A549 (cell line): ENCODE results near the gene ITPKB. TPM values are rescaled to one million over a fixed set of nuclear protein-coding genes. Genes with fewer than 3 reads are reported as not detected.
"Not testable (repeated sequence)": the region's sequence is repeated elsewhere in the genome, so short reads cannot be mapped to it uniquely, and the experiment has no call there.

Experiments
- ATAC-seq, 2 experiments: fragments of 200-7000 bp in 1 of 2; fragments of >200 bp in 1 of 2; cut with Nextera tagmentation in 1 of 2; cut with Tn5 transposase in 1 of 2; 3 replicates each; pipeline versions ENCODE4 v1.8.0 to v1.9.1; 2018 to 2020; ENCODE audit warnings: mild to moderate bottlenecking in 1 of 2, moderate library complexity in 1 of 2
- CTCF ChIA-PET: fragments of 300-600 bp; sonication (Branson Sonifier 250); formaldehyde crosslinking; extraction: SDS; loops from one replicate; lab custom pipeline; 2021; ENCODE audit warnings: antibody characterized with exemption, inconsistent platforms; lab: Yijun Ruan, JAX
- POLR2A ChIA-PET: fragments of 350-600 bp; formaldehyde crosslinking; extraction: SDS; loops from one replicate; lab custom pipeline; 2021; ENCODE audit warnings: antibody characterized with exemption, inconsistent platforms; lab: Yijun Ruan, JAX
- DNase-seq, 2 experiments: peaks; one replicate each; pipeline versions ENCODE4 v3.0.0 to v3.0.0-alpha.2; 2011 to 2016; ENCODE audit warnings: low read depth in 1 of 2, low spot score in 1 of 2
- FAIRE-seq: peaks from 2 replicates; lab custom pipeline; 2011; peaks lifted over from hg19 to GRCh38; lab: Jason Lieb, UNC
- H3K27ac ChIP-seq, 2 experiments: fragments of >200 bp; sonication (Bioruptor Twin); formaldehyde crosslinking; 3 replicates each; pipeline ENCODE4 v1.5.1; 2016 to 2017
- H3K4me1 ChIP-seq: fragments of >200 bp; sonication (Bioruptor Twin); formaldehyde crosslinking; 3 replicates; pipeline ENCODE4 v1.6.1; 2016
- H3K4me2 ChIP-seq: fragments of >200 bp; sonication (Bioruptor Twin); formaldehyde crosslinking; 3 replicates; pipeline ENCODE4 v1.6.1; 2016
- H3K4me3 ChIP-seq: fragments of >200 bp; sonication (Bioruptor Twin); formaldehyde crosslinking; 3 replicates; pipeline ENCODE4 v1.5.1; 2016
- H3K9me3 ChIP-seq: fragments of >200 bp; sonication (Bioruptor Twin); formaldehyde crosslinking; 3 replicates; pipeline ENCODE4 v1.6.1; 2016
- BCL3 ChIP-seq: fragments of >200 bp; sonication (Bioruptor Twin); formaldehyde crosslinking; IDR thresholded peaks from 3 replicates; pipeline ENCODE4 v1.6.1; 2016
- BHLHE40 ChIP-seq: IDR thresholded peaks from 2 replicates; pipeline ENCODE4 v1.6.1; 2012; ENCODE audit warnings: low read depth, low read length, inconsistent platforms
- CBX2 ChIP-seq: fragments of 200-600 bp; sonication (generic); IDR thresholded peaks from 2 replicates; pipeline ENCODE4 v1.6.1; 2016; ENCODE audit warnings: low read depth, mild to moderate bottlenecking, borderline replicate concordance
- CHD2 ChIP-seq: fragments of 150-350 bp; IDR thresholded peaks from 2 replicates; pipeline ENCODE4 v1.6.1; 2014; ENCODE audit warnings: low read length; ENCODE audit not compliant: partially characterized antibody
- CHD4 ChIP-seq: fragments of 200-600 bp; sonication (generic); IDR thresholded peaks from 2 replicates; pipeline ENCODE4 v1.6.1; 2016; ENCODE audit warnings: antibody characterized with exemption, mild to moderate bottlenecking, borderline replicate concordance
- ELK1 ChIP-seq: fragments of 150-350 bp; IDR thresholded peaks from 2 replicates; pipeline ENCODE4 v1.6.1; 2014; ENCODE audit warnings: low read depth, mild to moderate bottlenecking, low read length
- HDAC2 ChIP-seq: fragments of 200-600 bp; sonication (generic); IDR thresholded peaks from 2 replicates; pipeline ENCODE4 v1.6.1; 2016
- HMGXB4 ChIP-seq: fragments of 250-450 bp; sonication (Bioruptor Pico); IDR thresholded peaks from 2 replicates; pipeline ENCODE4 v1.5.0; 2021; ENCODE audit warnings: mild to moderate bottlenecking, moderate library complexity, borderline replicate concordance
- KDM1A ChIP-seq: fragments of 200-600 bp; sonication (generic); IDR thresholded peaks from 2 replicates; pipeline ENCODE4 v1.6.1; 2016; ENCODE audit warnings: low read depth, mild to moderate bottlenecking
- NPAS2 ChIP-seq: fragments of 250-450 bp; sonication (Bioruptor Pico); IDR thresholded peaks from 2 replicates; pipeline ENCODE4 v1.8.0; 2022; ENCODE audit warnings: mild to moderate bottlenecking, moderate library complexity, borderline replicate concordance
- NR3C1 ChIP-seq: fragments of >200 bp; sonication (Bioruptor Twin); formaldehyde crosslinking; IDR thresholded peaks from 3 replicates; pipeline ENCODE4 v1.6.1; 2017
- RARB ChIP-seq: fragments of 250-450 bp; sonication (Bioruptor Pico); IDR thresholded peaks from 2 replicates; pipeline ENCODE4 v1.8.0; 2021; ENCODE audit warnings: mild to moderate bottlenecking, moderate library complexity
- ZFP36 ChIP-seq: fragments of 450-650 bp; IDR thresholded peaks from 2 replicates; pipeline ENCODE4 v1.6.1; 2014; ENCODE audit warnings: borderline replicate concordance; ENCODE audit not compliant: partially characterized antibody
- WGBS: methylation state at CpG from one replicate; pipeline ENCODE4 v1.1.6; 2017; ENCODE audit errors: missing lambda C conversion rate; 5-methylcytosine and 5-hydroxymethylcytosine counted together
- polyA plus RNA-seq, 4 experiments: library from polyadenylated mRNA; depleted of rRNA in 3 of 4; stranded (reverse); fragments of >200 nt; fragmentation: RNase III in 1 of 4; extraction: RNeasy Plus Mini Kit Qiagen cat#74134 plus additional on column Dnase treatment in 1 of 4; gene quantifications; 2 replicates in 3 of 4; 3 replicates in 1 of 4; pipeline ENCODE4 v1.2.3, GENCODE V29; 2011 to 2017
- TF ChIP-seq, protein P1 (sequence below): IDR thresholded peaks from 2 replicates; pipeline ENCODE4 v1.6.1; 2012; ENCODE audit warnings: low read depth, borderline replicate concordance

Gene ITPKB
- polyA plus RNA-seq, 2 of the 4 experiments (the other 2 are of a cell fraction) = 1.7 to 2.8 TPM

GRCh38 chr1:226600254-226600653 lies 138.8 kb downstream of the ITPKB start:
- no peak overlapping the region for H3K4me3 ChIP-seq
- ChIA-PET POLR2A (no interaction called here), CTCF (interaction anchor here (1.1 to 1.2 kb wide), 2 partner anchors 10 to 34 kb away, joined by 3 to 5 read pairs; no protein-coding TSS in a partner anchor)
- no peak overlapping the region for H3K27ac ChIP-seq
- no peak overlapping the region for H3K4me2 ChIP-seq
- TF ChIP-seq, protein P1, sequence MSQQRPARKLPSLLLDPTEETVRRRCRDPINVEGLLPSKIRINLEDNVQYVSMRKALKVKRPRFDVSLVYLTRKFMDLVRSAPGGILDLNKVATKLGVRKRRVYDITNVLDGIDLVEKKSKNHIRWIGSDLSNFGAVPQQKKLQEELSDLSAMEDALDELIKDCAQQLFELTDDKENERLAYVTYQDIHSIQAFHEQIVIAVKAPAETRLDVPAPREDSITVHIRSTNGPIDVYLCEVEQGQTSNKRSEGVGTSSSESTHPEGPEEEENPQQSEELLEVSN = no peak
- no peak for TF ChIP-seq BHLHE40
- no peak for TF ChIP-seq ZFP36
- DNase-seq (no peak), ATAC-seq (no peak), FAIRE-seq (no peak)
- H3K4me1 ChIP-seq = no peaks in the 10 kb centered on the region
- H3K9me3 ChIP-seq = 0 out of 3 replicates have a peak, but pooled peaks cover 4% of the 10 kb centered on the region
- 30% methylated on average over 4 of the region's 4 CpGs for WGBS

DNA sequence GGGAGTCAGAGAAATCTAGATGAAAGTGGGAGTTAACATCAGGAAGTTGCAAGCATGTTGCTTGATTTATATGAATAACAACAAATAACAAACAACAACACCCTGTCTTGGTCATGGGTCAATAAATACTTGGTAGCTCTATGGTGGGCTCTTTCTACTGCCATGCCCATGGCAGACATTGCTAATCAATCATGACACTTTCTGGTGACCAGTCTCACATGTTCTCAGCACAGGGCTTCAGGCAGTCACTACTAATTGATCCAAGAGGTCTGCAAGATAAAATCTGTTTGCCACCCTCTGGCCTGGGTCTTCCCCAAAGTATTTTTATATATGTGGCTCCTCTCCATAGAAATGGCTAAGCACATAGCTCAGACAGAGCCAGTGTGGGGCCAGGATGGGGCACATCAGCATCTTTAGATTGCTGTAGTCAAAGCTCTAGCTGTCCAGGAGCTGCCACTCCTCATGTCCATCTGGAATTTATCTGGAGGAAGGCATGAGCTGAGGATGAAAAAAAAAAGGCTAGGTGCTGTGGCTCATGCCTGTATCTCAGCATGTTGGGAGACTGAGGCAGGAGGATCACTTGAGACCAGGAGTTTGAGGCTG lies 139.3 kb downstream of the ITPKB start:
- ChIA-PET POLR2A (no interaction called here), CTCF (interaction anchor here (1.1 to 1.2 kb wide), 2 partner anchors 11 to 35 kb away, joined by 3 to 5 read pairs; no protein-coding TSS in a partner anchor)
- 0 out of 3 replicates have a peak, but pooled peaks cover 4% of the 10 kb centered on the region for H3K9me3 ChIP-seq
- ATAC-seq = no peak
- H3K4me1 ChIP-seq = no peaks in the 10 kb centered on the region
- TF ChIP-seq HMGXB4 (CRISPR knock-in tag) = no peak
- no peak for TF ChIP-seq HDAC2
- no peak for TF ChIP-seq ZFP36
- TF ChIP-seq CBX2 = no peak
- TF ChIP-seq BCL3 = no peak
- TF ChIP-seq RARB (CRISPR knock-in tag) = no peak
- H3K4me2 ChIP-seq = no peak overlapping the region
- no peak for DNase-seq
- H3K4me3 ChIP-seq = no peak overlapping the region
- no peak overlapping the region for H3K27ac ChIP-seq
- no peak for FAIRE-seq

- H3K4me3 ChIP-seq, H3K4me1 ChIP-seq, H3K4me2 ChIP-seq, POLR2A ChIA-PET, FAIRE-seq, H3K27ac ChIP-seq, ATAC-seq, CTCF ChIA-PET, H3K9me3 ChIP-seq, DNase-seq: not testable (repeated sequence)
- 53% methylated on average over 3 of the region's 3 CpGs for WGBS
These were observed 140.1 kb downstream of the ITPKB start for GRCh38 chr1:226598955-226599354.

GRCh38 chr1:226598455-226598849 lies 140.6 kb downstream of the ITPKB start:
- FAIRE-seq = no peak
- Histone ChIP-seq H3K4me3 (no peak overlapping the region), H3K9me3 (0 out of 3 replicates have a peak, but pooled peaks cover 4% of the 10 kb centered on the region), H3K4me2 (no peak overlapping the region), H3K27ac (no peak overlapping the region), H3K4me1 (no peaks in the 10 kb centered on the region)
- WGBS = 40% methylated on average over 2 of the region's 2 CpGs
- CTCF ChIA-PET = no interaction called here
- TF ChIP-seq KDM1A (no peak), NPAS2 (CRISPR knock-in tag) (no peak), NR3C1 (no peak), CHD4 (no peak), ELK1 (no peak), CHD2 (no peak), ZFP36 (no peak)
- ATAC-seq = no peak
- DNase-seq = no peak
- POLR2A ChIA-PET = no interaction called here
